B cell (primary cell): Measurements from ENCODE around the gene UGT1A7. TPM values are rescaled to one million over a fixed set of nuclear protein-coding genes. Genes with fewer than 3 reads are reported as not detected.

Experiments used
- ATAC-seq: fragments of 200-7000 bp; cut with Tn5 transposase; one replicate; pipeline ENCODE4 v1.10.0; 2021; ENCODE audit warnings: low read depth, mild to moderate bottlenecking, moderate number of reproducible peaks, moderate library complexity
- CTCF ChIA-PET: fragments of 350-600 bp; sonication (Branson Sonifier 250); formaldehyde crosslinking; loops from one replicate; lab custom pipeline; 2021; ENCODE audit warnings: antibody characterized with exemption, inconsistent platforms; lab: Charles Lee
- POLR2A ChIA-PET: fragments of 350-600 bp; sonication (Branson Sonifier 250); formaldehyde crosslinking; loops from one replicate; lab custom pipeline; 2021; ENCODE audit warnings: antibody characterized with exemption; lab: Charles Lee
- DNase-seq: peaks from one replicate; pipeline ENCODE4 v3.0.0; 2013
- H2AFZ ChIP-seq: 2 replicates; pipeline ENCODE4 v1.6.1; 2012; ENCODE audit warnings: mild to moderate bottlenecking, low read depth, low read length; ENCODE audit not compliant: insufficient read depth, poor library complexity, severe bottlenecking
- H3K27ac ChIP-seq, 2 donors: 1 replicate in 1 of 2; 2 replicates in 1 of 2; pipeline ENCODE4 v1.5.1; 2012 to 2013; ENCODE audit warnings: low read length in 2 of 2, mild to moderate bottlenecking in 2 of 2, moderate library complexity in 1 of 2
- H3K27me3 ChIP-seq, 4 experiments: fragments of 200-600 bp in 1 of 4; sonication (generic) in 1 of 4; replicated peaks in 1 of 4; 1 replicate in 2 of 4; 2 replicates in 2 of 4; pipeline versions ENCODE4 v1.6.1 to v1.7.0; 2013 to 2016; ENCODE audit warnings: low read length in 3 of 4, mild to moderate bottlenecking in 2 of 4, mixed read lengths in 1 of 4, moderate library complexity in 1 of 4; ENCODE audit not compliant: insufficient read depth in 4 of 4, control insufficient read depth in 3 of 4; ENCODE audit errors: control extremely low read depth in 1 of 4
- H3K36me3 ChIP-seq, 2 experiments: replicated peaks in 1 of 2; 1 replicate in 1 of 2; 2 replicates in 1 of 2; pipeline versions ENCODE4 v1.6.1 to v1.7.1; 2013; ENCODE audit warnings: low read length in 1 of 2; ENCODE audit not compliant: insufficient read depth in 2 of 2, control insufficient read depth in 1 of 2; ENCODE audit errors: control extremely low read depth in 1 of 2, extremely low read depth in 1 of 2
- H3K4me1 ChIP-seq, 2 donors: fragments of 200-600 bp in 1 of 2; sonication (generic) in 1 of 2; 1 replicate in 1 of 2; 2 replicates in 1 of 2; pipeline versions ENCODE4 v1.5.1 to v1.6.1; 2013 to 2017; ENCODE audit warnings: low read length in 2 of 2; ENCODE audit not compliant: control insufficient read depth in 2 of 2, insufficient read depth in 2 of 2
- H3K4me2 ChIP-seq: replicated peaks from 2 replicates; pipeline ENCODE3; 2012; ENCODE audit warnings: mild to moderate bottlenecking, low read depth, low read length; ENCODE audit not compliant: poor library complexity, severe bottlenecking
- H3K4me3 ChIP-seq, 5 experiments: fragments of 200-600 bp in 1 of 5; sonication (generic) in 1 of 5; 1 replicate in 3 of 5; 2 replicates in 2 of 5; pipeline versions ENCODE4 v1.5.1 to v1.7.0; 2011 to 2016; ENCODE audit warnings: low read length in 4 of 5, mild to moderate bottlenecking in 4 of 5, low read depth in 2 of 5, control low read depth in 1 of 5, moderate library complexity in 1 of 5; ENCODE audit not compliant: insufficient read depth in 1 of 5; ENCODE audit errors: control extremely low read depth in 1 of 5, extremely low read depth in 1 of 5
- H3K79me2 ChIP-seq: fragments of 200-600 bp; sonication (generic); one replicate; pipeline ENCODE4 v1.6.0; 2016; ENCODE audit warnings: low read length; ENCODE audit not compliant: control insufficient read depth, insufficient read depth
- H3K9ac ChIP-seq: fragments of 200-600 bp; sonication (generic); 2 replicates; pipeline ENCODE4 v1.6.1; 2017; ENCODE audit warnings: mild to moderate bottlenecking, low read length, moderate library complexity
- H3K9me3 ChIP-seq, 3 donors: one replicate each; pipeline versions ENCODE4 v1.6.1 to v1.7.1; 2013; ENCODE audit warnings: low read length in 2 of 3; ENCODE audit not compliant: control insufficient read depth in 2 of 3, insufficient read depth in 1 of 3; ENCODE audit errors: control extremely low read depth in 1 of 3
- H4K20me1 ChIP-seq: 2 replicates; pipeline ENCODE4 v1.6.0; 2012; ENCODE audit warnings: mild to moderate bottlenecking, low read length; ENCODE audit not compliant: insufficient read depth, control insufficient read depth, poor library complexity, severe bottlenecking
- H3K27ac Mint-ChIP-seq: one replicate; pipeline ENCODE4 v1.8.0; 2021; ENCODE audit warnings: mixed read lengths
- H3K27me3 Mint-ChIP-seq: one replicate; pipeline ENCODE4 v1.8.0; 2021; ENCODE audit warnings: mixed read lengths
- H3K4me1 Mint-ChIP-seq: one replicate; pipeline ENCODE4 v1.8.0; 2021; ENCODE audit warnings: mixed read lengths
- H3K4me3 Mint-ChIP-seq: one replicate; pipeline ENCODE4 v1.8.0; 2021; ENCODE audit warnings: mixed read lengths
- H3K9me3 Mint-ChIP-seq: one replicate; pipeline ENCODE4 v1.8.0; 2022; ENCODE audit warnings: mixed read lengths; ENCODE audit not compliant: insufficient read depth
- CTCF ChIP-seq: fragments of 200-600 bp; IDR thresholded peaks from one replicate; pipeline ENCODE4 v1.8.0; 2022; ENCODE audit warnings: antibody characterized with exemption, mild to moderate bottlenecking
- EZH2 ChIP-seq: IDR thresholded peaks from 2 replicates; pipeline ENCODE4 v1.6.1; 2012; ENCODE audit warnings: borderline replicate concordance, low read depth, mild to moderate bottlenecking, moderate library complexity, low read length; ENCODE audit not compliant: insufficient read depth, poor library complexity, severe bottlenecking
- WGBS: methylation state at CpG from one replicate; pipeline ENCODE4 v1.1.5; 2013; ENCODE audit warnings: missing lambda C conversion rate; ENCODE audit not compliant: insufficient coverage; 5-methylcytosine and 5-hydroxymethylcytosine counted together
- intact Hi-C: fragments of 100-400 bp; cut with micrococcal nuclease; formaldehyde crosslinking; loops from one replicate; pipeline ENCODE4 v1.10.0; 2022
- polyA plus RNA-seq: library from polyadenylated mRNA; depleted of rRNA; stranded (reverse); fragments of >200 nt; gene quantifications from 2 replicates; pipeline ENCODE4 v1.2.3, GENCODE V29; 2012
- total RNA-seq, 2 donors: library from RNA; stranded (reverse); fragments of 120-200 nt in 1 of 2; gene quantifications; 1 replicate in 1 of 2; 2 replicates in 1 of 2; pipeline versions ENCODE4 v1.2.3 to v1.2.4, GENCODE V29; 2013 to 2022

The UGT1A7 gene
- total and polyA plus RNA-seq, 2 donors (not counting 1 experiment from before 2014, with no cell fraction given) = not detected

- Mint-ChIP-seq H3K27me3 (peaks cover 9% of the 10 kb centered on the region), H3K4me3 (no peak overlapping the region), H3K27ac (no peak overlapping the region), H3K9me3 (no peaks in the 10 kb centered on the region), H3K4me1 (no peaks in the 10 kb centered on the region)
- WGBS = 82% methylated on average over 14 of the region's 18 CpGs
- DNase-seq (no peak), ATAC-seq (no peak)
- H3K36me3 ChIP-seq = no peaks in the 10 kb centered on the region
- no peak overlapping the region for H3K27ac ChIP-seq
- peaks cover 0 to 5% (median 0%) of the 10 kb centered on the region in 4 experiments for H3K27me3 ChIP-seq
- no peak overlapping the region for H3K4me2 ChIP-seq
- ChIA-PET POLR2A (no interaction called here), CTCF (no interaction called here)
- H4K20me1 ChIP-seq = no peaks in the 10 kb centered on the region
- H2AFZ ChIP-seq = no peak overlapping the region
- H3K79me2 ChIP-seq = no peaks in the 10 kb centered on the region
- intact Hi-C loops = no loop called here
- H3K9ac ChIP-seq = no peak overlapping the region
- no peak overlapping the region for H3K4me3 ChIP-seq
- no peaks in the 10 kb centered on the region for H3K4me1 ChIP-seq
- peaks cover 0 to 6% (median 0%) of the 10 kb centered on the region in 3 donors for H3K9me3 ChIP-seq
- TF ChIP-seq CTCF (no peak), EZH2 (no peak)
Observed at GRCh38 chr2:233819884-233820773, 138.4 kb downstream of the UGT1A7 start.

GRCh38 chr2:233820774-233821105 lies 139.0 kb downstream of the UGT1A7 start:
- Histone ChIP-seq H3K4me2 (no peak overlapping the region), H3K79me2 (no peaks in the 10 kb centered on the region), H3K4me3 (no peak overlapping the region), H3K4me1 (no peaks in the 10 kb centered on the region), H3K9ac (no peak overlapping the region), H3K36me3 (no peaks in the 10 kb centered on the region), H2AFZ (no peak overlapping the region), H3K27ac (no peak overlapping the region), H4K20me1 (no peaks in the 10 kb centered on the region), H3K27me3 (peaks cover 0 to 5% (median 0%) of the 10 kb centered on the region in 4 experiments), H3K9me3 (peaks cover 0 to 6% (median 0%) of the 10 kb centered on the region in 3 donors)
- Mint-ChIP-seq H3K9me3 (peaks cover 1% of the 10 kb centered on the region), H3K4me1 (no peaks in the 10 kb centered on the region), H3K27ac (no peak overlapping the region), H3K27me3 (peaks cover 8% of the 10 kb centered on the region), H3K4me3 (no peak overlapping the region)
- intact Hi-C loops = no loop called here
- CTCF ChIA-PET = no interaction called here
- POLR2A ChIA-PET = no interaction called here
- DNase-seq (no peak), ATAC-seq (no peak)
- WGBS = 96% methylated on average over 3 of the region's 6 CpGs
- TF ChIP-seq EZH2 (no peak), CTCF (no peak)
